ENCODE results near the gene INPP5D.

GRCh38 chr2:233129351-233129978 lies 69.3 kb downstream of the INPP5D start:
- TF ChIP-seq CTCF (IDR thresholded peaks at IDR 0.05) (no peak), POLR2A (IDR thresholded peaks at IDR 0.05) (no peak)

Measured in suprapubic skin (tissue), 3 donors.